Dermis blood vessel endothelial cell (primary cell): Measurements from ENCODE around the gene MYT1. TPM values are rescaled to one million over a fixed set of nuclear protein-coding genes. Genes with fewer than 3 reads are reported as not detected.
"Not testable (repeated sequence)": the region's sequence is repeated elsewhere in the genome, so short reads cannot be mapped to it uniquely, and the experiment has no call there.

Experiments
- DNase-seq: peaks from one replicate; pipeline ENCODE4 v3.0.0; 2010
- total RNA-seq: library from RNA; depleted of rRNA; stranded (reverse); fragments of >200 nt; gene quantifications from 2 replicates; pipeline ENCODE4 v1.2.3, GENCODE V29; 2014

Gene MYT1
- total RNA-seq, 1 donor from 2014 or later: not detected

GRCh38 chr20:64169091-64169560 is 4.9 kb downstream of the MYT1 start:
- no peak for DNase-seq

DNA sequence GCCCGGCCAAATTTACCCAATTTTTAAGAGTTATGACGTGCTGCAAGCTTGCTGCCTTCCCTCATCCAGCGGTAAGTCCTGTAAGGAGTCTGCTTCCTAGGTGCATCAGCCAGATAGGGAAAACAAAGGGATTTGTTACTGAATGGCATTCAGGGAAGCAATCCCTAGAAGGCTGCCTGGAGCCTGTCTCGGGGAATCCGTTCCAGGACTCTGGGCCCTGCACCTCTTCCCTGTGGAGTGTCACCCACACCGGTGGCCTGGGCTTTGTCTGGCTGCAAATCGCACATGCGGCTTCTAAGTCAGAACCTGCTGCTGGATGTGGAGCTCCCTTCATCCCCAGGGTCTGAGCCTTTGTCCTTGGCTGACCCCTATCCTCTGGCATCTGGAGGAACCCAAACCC is 7.0 kb downstream of the MYT1 start:
- DNase-seq: no peak

- no peak for DNase-seq
Measured at GRCh38 chr20:64173116-64173515, 8.9 kb downstream of the MYT1 start.

- no peak for DNase-seq
Measured at GRCh38 chr20:64176551-64176950, 12.3 kb downstream of the MYT1 start.

- DNase-seq: no peak
Measured at GRCh38 chr20:64176971-64177370, 12.7 kb downstream of the MYT1 start.

- DNase-seq: no peak
Measured at GRCh38 chr20:64177384-64177783, 13.1 kb downstream of the MYT1 start.

DNA sequence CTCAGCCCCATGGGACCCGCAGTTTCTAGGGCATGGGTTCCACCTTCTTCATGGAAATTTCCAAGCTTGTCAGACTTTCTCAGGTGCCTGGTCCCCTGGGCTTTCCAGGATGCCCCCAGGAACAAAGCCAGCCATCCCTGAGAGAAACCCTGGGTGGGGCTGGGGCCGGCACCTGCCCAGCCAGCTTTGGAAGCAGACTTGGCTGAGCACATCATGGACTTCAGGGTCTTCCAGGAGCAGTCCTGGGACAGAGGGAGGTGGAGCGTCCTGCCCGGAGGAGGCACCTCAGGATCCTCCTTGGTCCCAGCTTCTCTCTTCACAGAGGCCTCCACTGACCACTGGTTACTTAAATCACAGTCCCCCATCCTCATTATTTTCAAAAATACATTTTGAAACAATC is 13.5 kb downstream of the MYT1 start:
- no peak for DNase-seq

GRCh38 chr20:64178925-64179324 is 14.7 kb downstream of the MYT1 start:
- not testable (repeated sequence) for DNase-seq

DNA sequence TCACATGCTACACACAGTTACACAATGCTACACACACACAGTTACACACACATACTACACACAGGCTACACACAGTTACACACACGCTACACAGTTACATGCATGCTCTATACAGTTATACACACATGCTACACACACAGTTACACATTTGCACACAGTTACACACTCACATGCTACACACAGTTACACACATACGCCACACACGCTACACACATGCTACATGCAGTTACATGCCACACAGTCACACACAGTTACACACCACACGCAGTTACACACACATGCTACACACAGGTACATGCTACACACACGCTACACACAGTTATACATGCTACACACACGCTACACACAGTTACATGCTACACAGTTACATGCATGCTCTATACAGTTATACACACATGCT is 15.6 kb downstream of the MYT1 start:
- DNase-seq: no peak

DNA sequence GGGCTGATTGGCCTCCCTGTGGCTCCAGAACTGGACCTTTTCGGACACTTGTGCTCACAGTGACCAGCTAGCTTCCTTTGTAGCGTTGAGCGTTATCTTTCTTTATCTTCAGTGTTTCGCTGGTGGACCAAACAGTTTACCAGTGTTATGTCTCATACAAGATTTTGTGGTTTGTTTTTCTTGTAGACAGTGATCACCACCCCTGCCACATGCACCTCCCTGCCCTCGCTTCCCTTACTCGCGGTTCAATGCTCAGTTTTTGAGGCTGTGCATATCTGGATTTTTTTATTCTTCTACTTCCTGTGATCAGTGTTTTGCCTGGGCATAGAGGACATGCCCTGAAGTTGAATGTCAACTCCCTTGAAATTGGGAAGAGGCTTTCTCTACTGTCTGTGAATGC is 16.4 kb downstream of the MYT1 start:
- no peak for DNase-seq

DNA sequence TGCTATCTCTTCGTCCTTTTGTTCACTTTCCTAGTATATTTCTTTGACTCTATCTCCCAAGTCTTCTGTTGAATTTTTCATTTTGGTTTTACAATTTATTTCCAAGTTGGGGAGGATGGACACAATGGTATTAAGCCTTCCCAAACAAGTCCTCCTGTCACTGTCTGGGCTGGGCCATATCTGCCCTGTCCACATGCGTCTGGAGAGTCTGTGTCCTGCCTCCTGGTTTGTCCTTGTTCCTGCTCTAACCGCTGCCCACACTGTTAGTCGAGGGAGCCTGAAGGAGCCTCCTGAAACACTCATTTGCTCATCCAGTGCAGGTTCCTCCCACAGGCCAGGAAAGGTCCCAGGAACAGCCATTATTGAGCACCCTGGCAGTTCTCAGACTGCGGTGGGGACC is 17.1 kb downstream of the MYT1 start:
- DNase-seq: no peak

GRCh38 chr20:64182146-64182865 is 18.1 kb downstream of the MYT1 start:
- no peak for DNase-seq

DNA sequence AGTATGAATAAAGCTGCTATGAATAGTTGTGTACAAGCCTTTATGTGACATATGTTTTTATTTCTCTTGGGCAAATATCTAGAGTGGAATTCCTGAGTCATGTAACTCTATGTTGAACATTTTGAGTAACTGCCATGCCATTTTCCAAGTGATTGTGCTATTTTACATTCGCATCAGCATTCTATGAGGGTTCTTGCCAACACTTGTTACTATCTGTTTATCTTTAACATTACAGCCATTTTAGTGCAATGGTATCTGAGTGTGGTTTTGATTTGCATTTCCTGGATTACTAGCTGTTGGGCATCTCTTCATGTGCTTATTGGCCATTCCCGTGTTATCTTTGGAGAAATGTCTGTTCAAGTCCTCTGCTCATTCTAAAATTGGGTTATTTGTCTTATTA is 19.1 kb downstream of the MYT1 start:
- DNase-seq: no peak

GRCh38 chr20:64184795-64185194 is 20.5 kb downstream of the MYT1 start:
- DNase-seq: no peak

- no peak for DNase-seq
Measured at GRCh38 chr20:64185276-64185900, 21.1 kb downstream of the MYT1 start.

GRCh38 chr20:64186071-64186598 is 21.9 kb downstream of the MYT1 start:
- DNase-seq: no peak

GRCh38 chr20:64187213-64187612 is 23.0 kb downstream of the MYT1 start:
- not testable (repeated sequence) for DNase-seq

DNA sequence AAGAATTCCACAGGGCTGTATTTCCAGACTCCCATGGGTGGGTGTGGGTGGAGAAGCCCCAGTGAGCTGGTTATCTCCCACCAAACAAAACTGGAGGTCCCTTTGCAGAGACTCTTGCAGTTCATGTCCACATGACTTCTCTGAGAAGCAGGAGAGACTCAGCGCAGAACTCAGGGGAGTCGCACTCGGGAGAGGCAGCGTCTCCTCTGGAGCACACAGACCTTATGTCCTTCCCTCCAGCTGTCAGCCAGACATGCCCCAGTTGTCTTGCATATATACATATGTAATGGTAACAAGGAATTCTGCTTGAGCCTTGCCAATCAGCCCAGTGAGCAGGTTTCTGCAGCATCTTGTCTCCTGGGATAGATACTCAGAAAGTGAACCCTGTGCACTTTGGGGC is 23.8 kb downstream of the MYT1 start:
- no peak for DNase-seq

DNA sequence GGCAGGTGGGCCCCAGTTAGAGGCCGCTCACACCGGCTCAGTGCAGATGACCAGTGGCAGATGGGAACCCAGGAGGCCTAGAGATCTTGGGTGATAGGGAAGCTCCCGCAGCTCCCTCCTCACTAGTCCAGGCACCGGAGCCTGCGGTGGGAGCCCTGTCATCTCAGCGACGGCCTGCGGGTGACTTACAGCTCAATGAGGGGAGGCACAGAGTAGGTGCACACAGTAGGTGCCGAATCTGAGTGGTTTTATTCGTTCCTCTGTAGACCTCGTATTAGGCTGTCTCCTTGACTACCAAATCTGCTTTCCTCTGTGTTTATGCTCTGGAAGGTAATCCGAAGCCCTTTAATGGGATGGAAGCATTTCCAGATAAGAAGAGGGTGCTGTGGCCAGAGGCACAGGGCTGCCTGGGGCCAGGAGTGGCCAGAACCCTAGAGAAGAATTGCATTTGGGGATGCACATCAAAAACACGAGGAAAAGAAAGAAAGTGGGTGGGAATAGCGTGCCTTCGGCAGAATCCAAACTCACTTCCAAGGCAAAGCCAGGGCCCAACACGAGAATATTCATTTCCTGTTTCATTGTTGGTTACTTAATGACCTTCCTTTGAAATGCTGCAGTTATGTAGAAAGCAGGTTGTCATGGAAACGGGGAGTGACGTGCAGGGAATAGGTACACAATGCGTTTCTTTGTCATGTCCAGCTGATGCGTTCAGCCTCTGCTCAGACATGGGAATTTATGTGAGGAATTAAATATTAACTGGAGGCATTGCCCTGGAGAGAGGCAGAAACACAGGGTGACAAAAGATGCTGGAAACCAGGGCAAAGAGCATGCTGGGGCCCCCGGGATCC is 24.7 kb downstream of the MYT1 start:
- peak; percentile 99 for DNase-seq

- peak; percentile 23 for DNase-seq
Measured at GRCh38 chr20:64189530-64189966, 25.3 kb downstream of the MYT1 start.

GRCh38 chr20:64189986-64190385 is 25.7 kb downstream of the MYT1 start:
- no peak for DNase-seq

- no peak for DNase-seq
Measured at GRCh38 chr20:64191002-64191401, 26.8 kb downstream of the MYT1 start.

DNA sequence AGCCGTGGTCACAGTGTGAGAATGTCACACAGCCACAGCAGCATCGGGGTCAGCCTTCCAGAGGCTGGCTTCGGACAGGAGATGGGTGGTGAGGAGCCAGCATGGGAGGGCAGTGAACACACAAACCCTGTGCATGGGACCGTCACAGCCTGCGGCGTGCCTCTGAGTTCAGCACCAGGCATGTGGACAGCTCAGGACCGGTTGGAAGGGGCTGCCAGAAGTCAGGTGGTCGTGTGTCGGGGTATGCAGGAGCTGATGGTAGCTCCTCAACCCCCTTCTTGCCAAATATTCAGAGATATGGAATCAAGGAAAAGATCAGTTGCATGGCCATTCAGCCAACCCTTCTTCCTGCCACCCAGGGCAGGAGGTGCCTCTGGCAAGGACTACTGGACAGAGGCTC is 28.2 kb downstream of the MYT1 start:
- peak; percentile 20 for DNase-seq
